Heart right ventricle (tissue), 16 donors: ENCODE measurements around the gene MICAL3. TPM values are rescaled to one million over a fixed set of nuclear protein-coding genes. Genes with fewer than 3 reads are reported as not detected.
A peak's percentile ranks its signal among the peaks of the same experiment; 100 is the strongest.

Experiments used
- ATAC-seq, 8 donors: fragments of 200-7000 bp; cut with Tn5 transposase; one replicate each; pipeline ENCODE4 v1.9.1; 2020; ENCODE audit warnings: mild to moderate bottlenecking in 8 of 8, moderate library complexity in 8 of 8, moderate number of reproducible peaks in 1 of 8
- DNase-seq, 2 donors: peaks; one replicate each; pipeline ENCODE4 v3.0.0-alpha.2; 2020
- H3K27ac ChIP-seq, 10 donors: fragments of 200-600 bp; sonication (generic) in 2 of 10; one replicate each; pipeline versions ENCODE4 v1.5.0 to v1.8.0; 2020 to 2022; ENCODE audit warnings: mild to moderate bottlenecking in 3 of 10
- H3K27me3 ChIP-seq, 7 donors: fragments of 200-600 bp; one replicate each; pipeline ENCODE4 v1.8.0; 2021 to 2022; ENCODE audit warnings: mild to moderate bottlenecking in 2 of 7
- H3K36me3 ChIP-seq, 9 donors: fragments of 200-600 bp; sonication (generic) in 1 of 9; one replicate each; pipeline versions ENCODE4 v1.5.0 to v1.8.0; 2020 to 2022; ENCODE audit warnings: mild to moderate bottlenecking in 2 of 9
- H3K4me1 ChIP-seq, 9 donors: fragments of 200-600 bp; sonication (generic) in 1 of 9; one replicate each; pipeline versions ENCODE4 v1.5.0 to v1.8.0; 2020 to 2022; ENCODE audit warnings: mild to moderate bottlenecking in 4 of 9
- H3K4me3 ChIP-seq, 10 donors: fragments of 200-600 bp; sonication (generic) in 2 of 10; one replicate each; pipeline versions ENCODE4 v1.5.0 to v1.8.0; 2020 to 2022; ENCODE audit warnings: mild to moderate bottlenecking in 7 of 10, moderate library complexity in 2 of 10
- H3K9me3 ChIP-seq, 11 donors: fragments of 200-600 bp in 10 of 11; sonication (generic) in 2 of 11; one replicate each; pipeline versions ENCODE4 v1.5.0 to v1.8.0; 2013 to 2022; ENCODE audit warnings: mild to moderate bottlenecking in 2 of 11, control low read depth in 1 of 11, moderate library complexity in 1 of 11
- CTCF ChIP-seq, 9 donors: fragments of 200-600 bp; sonication (generic) in 2 of 9; IDR thresholded peaks; one replicate each; pipeline versions ENCODE4 v1.5.0 to v1.8.0; 2021 to 2022; ENCODE audit warnings: antibody characterized with exemption in 9 of 9, mild to moderate bottlenecking in 5 of 9, moderate library complexity in 1 of 9
- WGBS, 2 donors: extraction: QIAGEN DNeasy Blood & Tissue Kit; methylation state at CpG; one replicate each; pipeline ENCODE4 v1.1.7; 2013; ENCODE audit warnings: inconsistent platforms in 1 of 2; 5-methylcytosine and 5-hydroxymethylcytosine counted together
- intact Hi-C, 10 donors: fragments of 100-400 bp; cut with DNase I; formaldehyde crosslinking; loops; one replicate each; pipeline versions ENCODE4 v1.11.1 to v1.14.2; 2022
- polyA plus RNA-seq, 2 donors: library from polyadenylated mRNA; stranded (reverse); fragments of 200-250 nt; gene quantifications; one replicate each; pipeline ENCODE4 v1.2.3, GENCODE V29; 2013
- total RNA-seq, 10 donors: library from RNA; stranded (reverse); fragmentation: NEBNext Ultra II Directional in 3 of 10; extraction: Animal tissue kit (Norgen Biotek cat#: 25700) in 3 of 10; gene quantifications; one replicate each; pipeline versions ENCODE4 v1.2.1 to v1.2.4, GENCODE V29; 2021 to 2023
- donor health status: Arrhythmogenic right ventricular cardiomyopathy.
- donor health status: ischemic (EF 13 %, LVEDD 7.1; RV severe dilation, severe dysfunction).
- donor health status: healthy with polysubstance abuse.
- donor health status: DM: no; HTN: yes; CAD: no.
- donor health status: DM: no; HTN: no; CAD: no.
- donor health status: ischemic (EF 25% LVEDD 6.9; RV normal size, moderate dysfunction).
- donor health status: ischemic (EF 25% LVEDD 5.7; RV mildly dilated, moderate dysfunction).
- donor health status: healthy.
- donor health status: DM: yes; HTN: yes; CAD: no.
- donor health status: Ischemic cardiomyopathy.
- donor health status: ischemic (EF 35%, LVEDD 5.7; RV mildly dilated, moderate dysfunction).
- donor health status: nonischemic (EF 11% LVEDD 7.7; RV severe dilation, severe dysfunction).
- donor health status: DM: yes; HTN: yes; CAD: no.
- donor health status: PGD.
- donor health status: ischemic (EF 29% LVEDD 5.4; RV normal size, mild dysfunction).
- donor health status: nonischemic (EF 23%, LVEDD 6.1; RV moderate dilation, normal function).

The MICAL3 gene
- total and polyA plus RNA-seq, 12 donors, result 13.2 to 137 (median 109) TPM

DNA sequence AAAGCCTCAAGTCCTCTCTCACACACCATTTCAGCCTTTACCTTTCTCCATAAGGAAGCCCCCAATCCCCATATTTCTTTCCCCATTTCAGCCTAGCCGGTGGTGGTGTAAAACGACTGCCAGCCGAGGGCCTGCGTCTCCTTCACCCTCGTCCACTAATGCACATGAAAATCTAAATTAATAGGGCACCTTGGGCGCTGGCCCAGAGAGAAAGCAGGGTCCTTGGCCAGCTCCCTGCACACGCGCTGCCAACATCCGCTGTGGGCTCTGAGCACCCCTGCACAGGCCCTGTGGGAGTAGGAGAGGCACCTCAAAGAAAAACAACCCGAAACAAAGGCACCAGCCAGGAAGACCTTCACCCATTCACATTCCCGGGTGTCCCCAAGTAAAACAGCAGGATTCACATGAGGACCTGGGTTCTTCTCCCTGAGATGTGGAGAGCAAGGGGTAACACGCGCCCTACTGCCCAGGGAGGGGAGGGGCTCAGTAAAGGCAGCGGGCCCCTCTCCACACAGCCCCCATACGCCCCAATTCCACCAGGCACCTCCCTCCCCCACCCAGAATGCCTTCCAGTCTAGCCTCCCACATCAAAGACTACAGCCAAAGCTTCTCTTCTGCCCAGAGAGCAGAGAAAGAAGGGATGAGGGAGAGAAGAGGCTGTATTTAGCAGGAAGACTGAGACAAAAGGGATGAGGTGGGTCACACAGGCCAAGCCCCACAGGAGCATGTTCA, 79.0 kb downstream of the MICAL3 start:
- Histone ChIP-seq H3K4me1 (peaks cover 35 to 98% (median 85%) of the 10 kb centered on the region in 9 donors), H3K36me3 (no peaks in the 10 kb centered on the region), H3K9me3 (no peaks in the 10 kb centered on the region), H3K4me3 (no peak overlapping the region), H3K27me3 (no peaks in the 10 kb centered on the region), H3K27ac (peak overlapping the region in 9 of 10 donors; percentile 33 to 83 (median 81))
- 44 to 60% methylated on average over 15 of the region's 15 CpGs for WGBS, 2 donors
- no peak for DNase-seq
- intact Hi-C loops, result loop anchor here in 6 of 10 donors (2.0 to 10.0 kb wide), 4 partner anchors 23 to 59 kb away; no protein-coding TSS in a partner anchor
- no peak for ATAC-seq
- TF ChIP-seq CTCF (IDR thresholded peaks at IDR 0.05), result no peak

DNA sequence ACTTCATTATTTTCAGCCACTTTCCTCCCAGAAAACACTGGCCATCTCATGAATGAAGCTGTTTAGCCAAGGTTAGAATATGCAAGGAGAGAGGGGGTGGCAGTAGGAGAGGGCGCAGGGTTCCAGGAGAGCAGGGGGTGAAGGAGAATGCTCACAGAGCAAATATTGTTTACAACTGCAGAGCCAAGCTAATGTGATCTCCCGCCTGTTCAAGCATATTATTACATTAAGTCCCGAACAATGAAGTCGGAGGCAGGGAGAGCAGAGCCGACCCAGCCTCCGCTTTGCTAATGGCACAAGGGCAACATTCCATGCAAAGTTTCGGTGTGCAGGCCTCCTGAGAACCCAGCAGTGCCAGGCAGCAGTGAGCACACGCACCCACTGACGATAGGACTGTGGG, 80.1 kb downstream of the MICAL3 start:
- Histone ChIP-seq H3K9me3 (no peaks in the 10 kb centered on the region), H3K27me3 (no peaks in the 10 kb centered on the region), H3K36me3 (no peaks in the 10 kb centered on the region), H3K27ac (peak overlapping the region in 8 of 10 donors; percentile 56 to 83 (median 81)), H3K4me1 (peaks cover 34 to 96% (median 85%) of the 10 kb centered on the region in 9 donors), H3K4me3 (no peak overlapping the region)
- intact Hi-C loops, result loop anchor here in 2 of 10 donors (2.0 to 10.0 kb wide), 2 partner anchors 21 to 61 kb away; no protein-coding TSS in a partner anchor
- no peak for TF ChIP-seq CTCF (IDR thresholded peaks at IDR 0.05)
- 64 to 70% methylated on average over 9 of the region's 9 CpGs for WGBS, 2 donors
- no peak for DNase-seq
- ATAC-seq, result peak in 3 of 8 donors; percentile 9 to 25 (median 17)

DNA sequence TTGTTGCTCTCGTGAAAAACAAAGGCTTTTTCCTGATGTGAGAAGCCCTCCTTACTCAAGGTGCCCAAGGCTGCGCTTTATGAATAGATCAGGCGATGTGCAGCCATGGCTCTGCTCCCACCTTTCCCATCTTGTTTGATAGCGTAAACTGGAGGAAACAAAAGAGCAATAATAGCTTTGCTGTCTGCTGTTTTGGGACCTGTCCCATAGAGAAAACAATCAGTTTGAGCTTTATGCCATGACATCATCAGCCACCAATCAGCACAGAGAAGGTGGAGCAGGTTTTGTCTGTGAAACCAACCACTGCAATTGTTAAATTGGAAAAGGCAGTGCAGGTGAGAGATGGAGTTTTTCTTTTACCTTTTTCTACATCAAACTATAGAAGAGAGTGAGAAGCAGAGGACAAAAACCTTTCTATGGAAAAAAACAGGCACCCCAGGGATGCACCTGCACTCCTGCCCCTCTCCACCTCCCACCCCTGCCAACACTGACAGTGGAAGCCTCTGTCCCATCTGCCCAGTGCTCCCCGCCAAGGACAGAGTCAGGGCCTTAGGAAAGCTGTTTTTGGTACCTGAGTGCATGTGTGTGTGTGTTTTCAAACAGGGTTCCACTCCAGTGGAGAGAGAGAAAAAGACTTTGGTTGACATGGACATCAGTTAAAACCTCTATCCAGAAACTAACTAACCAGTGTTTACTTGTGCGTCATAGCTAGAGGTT, 80.7 kb downstream of the MICAL3 start:
- H3K27ac ChIP-seq, result peak overlapping the region in 8 of 10 donors; percentile 56 to 83 (median 81)

More for the DNA sequence above, 80.7 kb downstream of the MICAL3 start:
- Histone ChIP-seq H3K4me1 (peaks cover 38 to 97% (median 86%) of the 10 kb centered on the region in 9 donors), H3K27me3 (no peaks in the 10 kb centered on the region), H3K36me3 (no peaks in the 10 kb centered on the region), H3K4me3 (no peak overlapping the region), H3K9me3 (no peaks in the 10 kb centered on the region)
- ATAC-seq (peak in 2 of 8 donors; percentile 19), DNase-seq (no peak)
- intact Hi-C loops, result loop anchor here in 2 of 10 donors (2.0 to 10.0 kb wide), 2 partner anchors 21 to 61 kb away; no protein-coding TSS in a partner anchor
- no peak for TF ChIP-seq CTCF (IDR thresholded peaks at IDR 0.05)
- 58 to 66% methylated on average over 6 of the region's 6 CpGs for whole genome bisulfite sequencing, 2 donors
